NCI-H345 treated with DMSO at 0.1 percent for 48 hours (cell line): Measurements from ENCODE around the gene MOBP.
"Not testable (repeated sequence)": the region's sequence is repeated elsewhere in the genome, so short reads cannot be mapped to it uniquely, and the experiment has no call there.

Experiments used
- DNase-seq: peaks from one replicate; lab custom pipeline; 2025; ENCODE audit not compliant: unreplicated experiment; lab: John Stamatoyannopoulos, UW

The MOBP gene

GRCh38 chr3:39448506-39449233 is 18.8 kb upstream of the MOBP start:
- no peak for DNase-seq

GRCh38 chr3:39449796-39450195 is 17.7 kb upstream of the MOBP start:
- no peak for DNase-seq

GRCh38 chr3:39453134-39453533 is 14.3 kb upstream of the MOBP start:
- DNase-seq = no peak

GRCh38 chr3:39453872-39454271 is 13.6 kb upstream of the MOBP start:
- not testable (repeated sequence) for DNase-seq

GRCh38 chr3:39454591-39455217 is 12.8 kb upstream of the MOBP start:
- no peak for DNase-seq

GRCh38 chr3:39456159-39456558 is 11.3 kb upstream of the MOBP start:
- no peak for DNase-seq

GRCh38 chr3:39457361-39457760 is 10.1 kb upstream of the MOBP start:
- no peak for DNase-seq

- not testable (repeated sequence) for DNase-seq
Measured at GRCh38 chr3:39458579-39458978, 8.9 kb upstream of the MOBP start.

GRCh38 chr3:39460677-39461076 is 6.8 kb upstream of the MOBP start:
- DNase-seq = no peak

GRCh38 chr3:39463269-39463668 is 4.2 kb upstream of the MOBP start:
- no peak for DNase-seq

GRCh38 chr3:39466988-39467387 is 492 bp upstream of the MOBP start:
- DNase-seq = no peak

GRCh38 chr3:39468108-39468436 is 592 bp downstream of the MOBP start:
- DNase-seq = no peak

GRCh38 chr3:39469258-39469657 is 1.8 kb downstream of the MOBP start:
- no peak for DNase-seq

- no peak for DNase-seq
Measured at GRCh38 chr3:39469945-39470344, 2.5 kb downstream of the MOBP start.

- no peak for DNase-seq
Measured at GRCh38 chr3:39471652-39472051, 4.2 kb downstream of the MOBP start.

- no peak for DNase-seq
Measured at GRCh38 chr3:39473452-39474125, 6.1 kb downstream of the MOBP start.

- DNase-seq = no peak
Measured at GRCh38 chr3:39474126-39474515, 6.6 kb downstream of the MOBP start.

GRCh38 chr3:39476783-39477182 is 9.3 kb downstream of the MOBP start:
- no peak for DNase-seq

- no peak for DNase-seq
Measured at GRCh38 chr3:39478226-39478625, 10.7 kb downstream of the MOBP start.

GRCh38 chr3:39479701-39480414 is 12.4 kb downstream of the MOBP start:
- DNase-seq = no peak

GRCh38 chr3:39485547-39485946 is 18.1 kb downstream of the MOBP start:
- no peak for DNase-seq

- DNase-seq = no peak
Measured at GRCh38 chr3:39491014-39491413, 23.5 kb downstream of the MOBP start.
